K562 treated with DMSO at 1 percent for 4 hours (cell line): ENCODE results near the gene OPRPN. TPM values are rescaled to one million over a fixed set of nuclear protein-coding genes. Genes with fewer than 3 reads are reported as not detected.

Source experiments
- total RNA-seq: library from RNA; unstranded; fragments of 300-600 nt; gene quantifications from 2 replicates; pipeline ENCODE4 v1.2.3, GENCODE V29; 2022; ENCODE audit not compliant: insufficient read depth

The OPRPN gene, protein sequence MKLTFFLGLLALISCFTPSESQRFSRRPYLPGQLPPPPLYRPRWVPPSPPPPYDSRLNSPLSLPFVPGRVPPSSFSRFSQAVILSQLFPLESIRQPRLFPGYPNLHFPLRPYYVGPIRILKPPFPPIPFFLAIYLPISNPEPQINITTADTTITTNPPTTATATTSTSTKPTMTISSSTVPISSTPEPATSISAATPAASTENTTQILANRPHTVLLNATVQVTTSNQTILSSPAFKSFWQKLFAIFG
- total RNA-seq, result not detected in 2 replicates

GRCh38 chr4:70397580-70397979, at the start of gene OPRPN:
Gene OPRPN (plus strand): TSS chr4:70397940. CDS start chr4:70399286, 1,346 bp downstream.

DNA sequence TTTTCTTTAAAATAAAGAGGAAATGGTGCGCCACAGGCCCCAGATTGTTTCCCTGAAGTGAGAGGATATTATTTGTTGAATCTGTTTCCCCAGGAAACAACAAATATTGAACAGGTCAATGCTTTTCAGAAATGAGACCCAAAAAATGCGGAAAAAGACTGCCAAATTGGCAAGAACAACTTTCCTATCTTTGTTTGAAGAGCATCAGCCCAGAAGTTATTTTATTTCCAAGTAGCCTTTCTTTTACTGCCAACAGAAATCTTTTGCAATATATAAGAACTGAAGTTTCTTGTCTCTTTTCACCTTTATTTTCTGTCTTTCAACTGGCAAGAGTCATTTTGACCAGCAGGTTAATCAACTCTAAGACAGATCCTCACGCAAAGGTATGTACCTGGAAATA, 37.3 kb upstream of the OPRPN start, which contains the start of gene SMR3A:
Gene SMR3A, plus strand, starts transcription at position 301 of the 400 bp plus-strand sequence. CDS start 1,356 bp downstream, outside the sequence.

DNA sequence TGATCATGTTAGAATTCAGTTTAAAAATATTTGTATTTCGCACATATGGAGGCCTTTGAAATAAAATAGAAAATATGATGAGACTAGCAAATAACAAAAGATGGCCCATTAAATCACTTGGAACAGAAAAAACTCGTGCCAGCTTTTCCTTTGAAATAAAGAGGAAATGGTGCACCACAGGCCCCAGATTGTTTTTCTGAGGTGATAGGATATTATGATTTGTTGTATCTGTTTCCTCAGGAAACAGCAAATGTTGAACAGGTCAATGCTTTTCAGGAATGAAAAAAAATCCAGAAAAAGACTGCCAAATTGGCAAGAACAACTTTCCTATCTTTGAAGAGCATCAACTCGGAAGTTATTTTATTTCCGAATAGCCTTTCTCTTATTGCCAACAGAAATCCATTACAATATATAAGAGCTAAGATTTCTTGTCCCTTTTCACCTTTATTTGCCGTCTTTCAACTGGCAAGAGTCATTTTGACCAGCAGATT, 15.0 kb upstream of the OPRPN start, which contains the start of gene SMR3B:
Gene SMR3B, plus strand, starts transcription at position 441 of the 491 bp plus-strand sequence. CDS start 1,380 bp downstream, outside the sequence.

Other genes with a start within 250 kb of the OPRPN start
- gene PRR27, start 243.7 kb upstream of the OPRPN start, total RNA-seq, result not detected in 2 replicates
- not detected in 2 replicates for gene ODAM, start 202.2 kb upstream of the OPRPN start, total RNA-seq
- not detected in 2 replicates for gene FDCSP, start 171.8 kb upstream of the OPRPN start, total RNA-seq
- gene CSN3, start 155.3 kb upstream of the OPRPN start, total RNA-seq, result not detected in 2 replicates
- gene CABS1, start 63.0 kb upstream of the OPRPN start, total RNA-seq, result not detected in 2 replicates
- not detected in 2 replicates for gene SMR3A, start 37.2 kb upstream of the OPRPN start, total RNA-seq
- gene SMR3B, start 14.8 kb upstream of the OPRPN start, total RNA-seq, result not detected in 2 replicates
- gene MUC7, start 74.3 kb downstream of the OPRPN start, total RNA-seq, result not detected in 2 replicates
- gene AMTN, start 120.6 kb downstream of the OPRPN start, total RNA-seq, result not detected in 2 replicates
- not detected in 2 replicates for gene AMBN, start 194.3 kb downstream of the OPRPN start, total RNA-seq
- gene ENAM, start 230.8 kb downstream of the OPRPN start, total RNA-seq, result not detected in 2 replicates